Fibroblast of skin of scalp (primary cell): ENCODE results near the gene PLA1A.

Experiments used
- DNase-seq: peaks from one replicate; pipeline ENCODE4 v3.0.0-alpha.2; 2013

The PLA1A gene

DNA sequence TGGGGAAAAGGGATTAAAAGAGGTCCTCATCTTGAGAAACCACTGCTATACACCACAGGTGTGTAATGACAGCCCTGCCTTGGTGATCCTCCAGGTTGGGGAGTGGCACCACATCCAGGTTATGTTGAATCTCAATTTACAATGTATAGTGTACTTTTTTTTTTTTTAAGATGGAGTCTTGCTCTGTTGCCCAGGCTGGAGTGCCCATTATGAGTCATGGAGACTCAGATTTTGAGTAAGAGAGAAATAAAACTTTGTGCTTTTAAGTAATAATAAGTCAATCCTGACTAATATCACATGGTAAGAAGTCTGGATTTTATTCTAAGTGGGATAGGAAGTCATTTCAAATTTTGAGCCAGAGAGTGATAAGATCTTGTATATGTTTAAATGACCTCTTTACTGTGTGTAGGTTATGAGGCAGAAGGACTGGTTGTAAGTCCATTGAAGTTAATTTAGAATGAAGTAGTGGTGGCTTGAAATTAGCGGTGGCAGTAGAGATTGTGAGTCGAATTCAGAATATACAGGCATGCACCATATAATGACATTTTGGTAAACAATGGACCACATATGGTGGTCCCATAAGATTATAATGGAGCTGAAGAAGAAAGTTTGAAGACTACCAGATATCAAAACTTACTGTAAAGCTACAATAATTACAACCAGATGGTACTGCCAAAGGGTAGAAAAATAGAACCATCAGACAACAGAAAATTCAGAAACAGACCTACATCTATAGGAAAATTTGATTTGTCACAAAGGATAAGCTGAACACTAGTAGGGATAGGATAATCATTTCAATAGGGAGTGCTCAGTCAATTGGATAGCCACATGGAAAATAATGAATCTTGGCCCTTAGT is 42.0 kb downstream of the PLA1A start:
- DNase-seq = no peak

- no peak for DNase-seq
These were observed 43.7 kb downstream of the PLA1A start for GRCh38 chr3:119641416-119641815.

DNA sequence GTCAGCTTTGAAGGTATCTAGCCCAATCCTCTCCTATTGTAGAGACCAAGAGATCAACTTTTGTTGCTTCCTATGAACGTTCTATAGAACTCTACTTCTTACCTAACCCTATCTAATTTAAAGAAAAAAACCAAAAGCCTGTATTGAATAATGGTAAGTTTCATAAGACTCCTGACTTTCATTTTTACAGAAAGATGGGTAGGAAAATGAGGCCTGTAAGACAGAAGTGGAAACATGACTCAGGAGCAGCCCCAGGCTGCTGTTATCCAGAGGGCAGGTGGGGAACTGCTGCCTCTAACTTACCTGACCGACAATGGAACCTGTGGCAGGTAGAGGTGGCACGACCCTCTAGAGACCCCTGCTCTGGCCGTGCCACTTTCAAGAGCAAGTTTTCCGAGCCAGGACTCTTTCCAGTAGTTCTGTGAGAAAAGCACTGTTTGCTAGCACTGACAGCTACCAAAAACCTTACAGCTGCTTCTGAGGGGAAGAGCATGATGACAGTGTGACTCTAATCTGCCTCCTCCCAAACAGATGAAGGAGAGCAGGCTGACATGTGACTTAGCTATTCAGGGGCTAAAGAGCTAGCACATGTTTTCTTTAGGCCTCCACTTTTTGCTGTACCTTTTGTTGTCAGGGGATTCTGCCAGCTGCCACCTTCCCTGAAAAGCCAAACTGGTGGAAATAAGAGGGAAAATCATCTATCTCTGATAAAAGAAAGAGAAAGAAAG is 45.2 kb downstream of the PLA1A start:
- DNase-seq = no peak

DNA sequence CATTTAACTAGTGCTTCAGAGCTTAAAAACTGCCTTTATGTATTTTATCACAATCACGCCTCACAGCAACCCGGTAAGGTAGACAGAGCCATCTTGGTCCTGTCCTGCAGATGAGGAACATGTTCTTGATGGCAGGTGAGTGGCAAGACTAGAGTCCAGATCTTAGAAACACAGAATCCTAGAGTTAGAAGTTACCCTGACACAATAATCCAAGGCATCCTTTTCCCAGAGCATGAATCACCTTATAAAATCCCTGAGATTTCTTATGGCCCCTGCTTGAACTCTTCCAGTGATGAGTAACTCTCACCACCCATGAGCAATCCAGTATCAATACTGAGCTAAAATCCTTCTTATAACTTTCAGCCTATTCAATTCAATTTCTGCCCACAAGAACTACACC is 45.8 kb downstream of the PLA1A start:
- peak; percentile 77 for DNase-seq

DNA sequence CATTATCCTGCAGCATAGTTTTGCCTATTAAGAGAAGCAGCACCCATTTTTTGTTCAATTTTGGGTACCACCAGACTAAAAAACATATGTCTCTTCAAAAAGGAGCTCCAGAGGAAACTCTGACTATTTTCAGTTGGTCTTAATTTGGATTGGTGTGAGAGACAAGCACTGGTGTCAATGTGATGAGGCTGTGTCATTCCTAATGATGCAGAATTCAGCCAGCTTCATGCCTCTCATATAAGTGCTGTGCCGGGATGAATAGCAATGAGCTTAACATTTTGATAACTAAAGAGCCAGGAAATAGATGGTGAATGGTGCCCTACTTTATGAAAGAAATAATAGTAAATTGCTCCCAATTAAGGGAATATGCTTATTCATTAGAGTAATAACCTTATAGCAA is 46.8 kb downstream of the PLA1A start:
- DNase-seq = no peak

DNA sequence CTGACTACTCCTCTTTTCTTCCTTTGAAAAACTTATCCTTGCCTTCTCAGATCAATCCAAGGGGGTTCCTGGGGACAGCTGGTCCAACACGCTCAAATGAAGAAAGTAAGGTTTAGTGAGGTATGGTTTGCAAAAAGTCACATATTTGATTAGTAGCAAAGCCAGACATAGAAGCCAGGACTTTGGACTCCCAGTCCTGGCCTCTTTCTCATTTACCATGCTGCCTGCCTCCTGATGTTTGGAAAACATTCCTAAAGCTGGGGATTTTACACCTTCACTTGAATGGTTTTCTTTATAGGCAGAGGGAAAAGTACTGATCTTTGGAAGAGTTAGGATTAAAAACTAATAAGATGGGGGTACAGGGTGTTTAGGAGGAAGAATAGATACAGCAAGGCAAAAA is 48.1 kb downstream of the PLA1A start:
- no peak for DNase-seq

DNA sequence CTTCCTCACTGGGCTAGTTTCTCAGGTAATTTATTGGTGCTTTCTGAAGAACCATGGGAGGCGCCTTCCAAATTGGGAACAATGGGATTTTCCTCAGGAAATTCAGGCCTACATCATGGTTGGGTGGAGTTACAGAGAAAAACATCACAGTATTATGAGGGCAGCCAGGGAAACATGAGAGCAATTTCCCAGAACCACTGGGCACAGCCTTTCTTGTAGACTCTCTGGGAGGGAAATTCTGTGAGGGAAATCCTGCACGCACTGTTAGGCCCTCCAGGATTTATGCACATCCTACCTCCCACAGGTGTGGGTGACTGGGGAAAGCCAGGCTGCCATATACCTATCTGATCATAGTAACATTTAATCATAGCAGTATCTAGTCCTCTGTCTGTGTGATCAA is 49.5 kb downstream of the PLA1A start:
- no peak for DNase-seq

DNA sequence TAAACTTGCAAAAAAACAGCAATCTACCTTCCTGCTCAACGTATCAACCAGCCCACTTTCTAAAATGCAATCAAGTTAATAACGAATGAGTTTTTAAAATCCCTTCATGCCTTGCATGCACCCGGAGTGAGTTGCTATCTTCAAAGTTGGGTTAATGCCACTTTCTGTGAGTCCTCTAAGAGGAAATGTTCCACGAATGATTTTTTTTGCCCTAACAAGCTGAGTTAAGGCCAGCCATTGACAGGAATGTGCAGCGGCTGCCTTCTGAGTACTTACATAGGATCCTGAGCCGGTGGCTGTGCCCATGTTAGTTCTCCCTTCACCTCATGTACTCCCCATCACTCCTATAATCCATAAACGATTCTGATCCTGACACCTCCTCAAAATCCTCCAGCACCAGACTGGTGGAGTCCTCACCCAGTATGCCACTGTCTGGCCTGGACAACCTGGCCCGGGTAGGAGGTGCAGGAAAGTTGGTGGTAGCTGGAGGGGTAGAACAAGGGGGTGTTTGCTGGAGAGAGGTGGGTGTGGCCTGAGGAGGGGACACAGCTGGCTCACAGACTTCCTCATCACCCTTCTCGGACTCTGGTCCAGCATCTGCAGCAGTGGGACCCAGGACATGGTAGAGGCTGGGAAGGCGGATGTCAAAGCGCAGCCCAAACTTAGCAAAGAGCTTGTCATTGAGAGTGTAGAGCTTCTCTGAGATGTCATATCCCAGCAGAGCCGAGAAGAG is 50.3 kb downstream of the PLA1A start:
- no peak for DNase-seq

DNA sequence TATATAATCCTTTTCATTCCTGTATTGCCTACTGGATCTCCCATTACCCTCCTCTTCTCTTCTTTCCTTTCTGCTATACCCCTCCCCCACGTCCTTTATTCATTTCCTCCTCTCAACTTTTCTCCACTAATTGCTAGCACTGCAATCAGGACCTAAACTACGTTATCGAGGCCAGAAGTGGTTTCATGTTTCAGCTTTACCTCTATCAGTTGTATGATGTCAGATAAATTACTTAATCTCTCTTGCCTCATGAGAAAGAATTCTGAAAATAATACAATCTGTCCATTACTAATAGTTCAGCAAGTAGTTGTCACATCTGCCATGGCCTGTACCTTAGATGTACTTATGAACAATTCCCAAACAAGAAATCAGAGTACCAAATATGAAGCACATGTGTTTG is 52.1 kb downstream of the PLA1A start:
- DNase-seq = no peak

DNA sequence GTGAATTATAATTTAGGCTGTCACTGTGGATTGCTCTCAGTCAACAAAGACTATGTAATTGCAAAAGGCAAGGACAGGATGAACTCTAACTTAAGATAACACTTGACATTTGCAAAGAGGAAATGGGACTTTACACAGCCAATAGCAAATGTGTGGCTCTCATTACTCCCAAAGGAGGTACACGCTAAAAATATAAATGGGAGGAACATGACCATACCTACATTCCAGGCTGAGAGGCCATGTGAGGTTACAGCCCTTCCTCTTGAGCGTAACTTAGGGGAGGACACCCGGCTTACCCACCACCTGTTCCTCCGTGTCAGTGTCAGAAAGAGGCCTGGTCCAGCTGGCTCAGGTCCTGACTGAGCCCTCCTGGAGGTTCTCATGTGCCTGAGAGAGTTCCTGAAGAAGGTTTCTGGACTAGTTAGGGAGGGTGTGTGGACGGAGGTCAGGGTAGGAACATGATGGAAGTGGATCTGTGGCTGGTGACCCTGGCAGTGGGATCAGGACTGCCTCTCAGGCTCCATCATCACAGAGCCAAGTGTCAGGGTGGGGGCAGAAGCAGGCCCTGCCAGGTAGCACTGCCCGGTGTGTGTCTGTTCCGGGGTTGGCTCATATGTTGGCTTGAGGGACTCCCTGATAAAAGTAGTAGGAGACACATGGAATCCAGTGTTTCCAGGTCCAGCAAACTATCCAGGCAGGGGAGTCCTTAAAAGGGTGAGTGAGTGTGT is 54.8 kb downstream of the PLA1A start:
- no peak for DNase-seq

DNA sequence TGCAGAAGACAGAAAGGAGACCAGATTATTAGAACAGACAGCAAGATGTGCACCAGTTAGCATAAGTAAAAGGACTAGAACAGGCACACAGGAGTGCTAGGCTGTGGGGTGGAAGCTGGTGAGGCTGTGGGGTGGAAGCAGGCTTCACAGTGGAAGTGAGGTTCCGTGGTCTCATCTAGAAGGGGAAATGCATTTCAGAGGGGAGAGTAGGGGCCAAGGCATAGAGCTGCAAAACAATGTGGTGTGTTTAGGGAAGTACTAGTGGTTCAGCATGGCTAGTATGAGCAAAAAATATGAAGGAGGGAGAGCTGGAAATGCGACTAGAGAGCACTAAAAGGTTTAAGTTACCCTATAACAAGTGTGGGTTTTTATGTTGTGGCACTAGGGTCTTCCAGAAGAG is 56.2 kb downstream of the PLA1A start:
- DNase-seq = no peak

DNA sequence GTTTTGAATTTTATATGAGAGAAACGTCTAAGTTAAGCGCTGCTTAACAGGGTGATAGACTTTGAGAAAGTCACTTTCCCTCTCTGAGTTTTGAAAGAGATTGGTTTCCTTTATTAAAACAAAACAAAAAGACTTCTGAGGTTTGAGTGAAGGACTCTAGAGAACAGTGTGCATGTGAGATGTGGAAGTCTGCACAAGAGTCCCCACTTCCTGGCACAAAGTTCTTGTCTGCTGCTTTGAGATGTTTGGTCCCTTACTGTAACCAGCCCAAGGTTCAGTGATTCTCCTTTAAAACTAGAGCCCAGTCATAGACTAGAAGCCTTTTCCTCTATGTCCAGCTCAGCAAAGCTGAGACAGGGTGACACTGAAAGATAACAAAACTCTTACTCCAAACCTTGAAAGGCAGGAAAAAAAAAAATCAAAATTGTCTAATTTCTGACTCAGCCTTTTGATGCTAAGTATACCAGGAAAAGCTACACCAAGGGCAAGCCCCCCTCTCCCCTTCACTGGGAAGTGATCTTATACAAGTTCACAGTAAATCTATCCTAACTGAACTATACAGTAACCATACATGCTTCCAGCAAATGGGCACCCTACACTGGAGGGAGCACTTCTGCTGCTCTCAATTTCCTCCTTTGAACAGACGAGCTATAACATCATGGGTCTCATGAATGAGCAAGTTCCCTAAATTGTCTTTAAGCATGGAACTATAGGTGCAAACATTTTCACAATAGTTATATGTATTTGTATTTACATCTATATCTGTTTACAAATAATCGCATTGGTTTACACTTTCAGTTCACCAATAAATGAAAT is 60.4 kb downstream of the PLA1A start:
- no peak for DNase-seq

GRCh38 chr3:119658994-119659393 is 61.3 kb downstream of the PLA1A start:
- DNase-seq = no peak

GRCh38 chr3:119659606-119660291 is 62.1 kb downstream of the PLA1A start:
- no peak for DNase-seq

DNA sequence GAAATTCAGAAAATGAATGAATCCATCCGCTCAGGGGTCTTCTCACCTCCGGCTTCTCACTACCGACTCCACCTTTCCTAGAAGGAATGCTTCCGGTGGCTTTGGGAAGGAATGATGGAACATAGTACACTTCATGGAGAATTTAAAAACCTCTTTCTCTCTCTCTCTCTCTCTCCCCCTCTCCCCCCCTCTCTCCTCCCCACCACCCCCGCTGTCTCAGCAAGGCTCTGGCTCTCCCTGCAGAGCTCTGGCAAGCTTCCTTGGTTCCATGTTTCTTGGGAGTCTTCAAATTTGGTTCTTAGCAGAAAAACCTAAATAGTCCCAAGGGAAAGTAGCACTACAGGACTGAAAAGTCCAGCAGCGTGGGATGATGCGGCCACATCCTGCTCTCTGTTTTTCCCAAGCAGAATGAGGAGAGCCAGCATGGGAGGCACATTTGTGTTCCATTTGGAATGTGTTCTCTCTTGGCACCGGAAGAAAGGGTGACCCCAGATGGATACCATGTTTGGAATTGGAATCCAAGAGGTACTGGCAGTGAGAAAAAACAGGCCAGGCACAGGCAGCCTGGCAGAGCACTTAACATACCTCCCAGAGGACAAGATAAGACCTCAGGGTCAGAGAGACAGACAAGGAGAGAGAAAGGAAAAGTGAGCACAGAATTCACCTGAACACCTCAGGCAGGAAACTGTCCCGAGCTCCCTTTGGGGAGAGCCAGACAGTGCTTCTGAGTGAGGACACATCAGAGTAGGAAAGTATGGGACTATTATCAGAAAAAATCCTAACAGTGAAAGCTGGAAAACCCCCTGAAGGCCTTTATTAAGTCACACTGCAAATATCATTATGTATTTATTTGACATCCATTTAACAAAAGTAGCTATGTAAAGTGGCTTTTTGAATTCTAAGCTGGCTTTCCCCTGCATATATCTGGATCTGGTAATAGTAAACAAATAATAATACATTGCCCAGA is 63.1 kb downstream of the PLA1A start, which contains the start of gene POPDC2:
POPDC2 (minus strand) TSS at position 116 of the 967 bp plus-strand sequence. CDS start 166 bp downstream, outside the sequence.
- peak; percentile 69 for DNase-seq

GRCh38 chr3:119662604-119663373 is 65.1 kb downstream of the PLA1A start:
- peak; percentile 46 for DNase-seq

GRCh38 chr3:119663885-119664284 is 66.2 kb downstream of the PLA1A start:
- DNase-seq = peak; percentile 27

GRCh38 chr3:119664370-119664769 is 66.7 kb downstream of the PLA1A start:
- no peak for DNase-seq

DNA sequence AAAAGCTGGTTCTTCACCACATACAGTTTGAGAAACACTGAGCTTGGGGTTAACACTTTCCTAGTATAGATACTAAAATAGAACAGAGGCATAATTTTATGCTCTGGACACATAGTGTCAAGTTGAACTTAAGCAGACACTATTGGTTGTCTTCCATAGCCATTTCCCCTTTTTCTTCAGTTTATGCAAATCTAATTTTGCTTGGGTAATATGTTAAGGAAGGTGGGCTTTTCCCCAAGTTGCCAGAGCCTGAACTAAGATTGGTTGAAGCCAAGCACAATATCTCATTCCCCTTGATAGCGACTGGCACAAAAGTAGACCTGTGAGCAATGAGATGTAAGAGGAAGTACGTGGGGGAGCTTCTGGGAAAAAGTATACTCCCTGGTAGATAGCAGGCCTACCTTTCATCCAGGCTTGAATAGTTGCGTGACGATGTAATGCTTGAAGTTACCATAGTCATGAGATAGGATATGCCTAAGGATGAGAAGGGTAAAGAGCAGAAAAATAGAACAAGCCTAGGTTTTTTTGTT is 67.2 kb downstream of the PLA1A start:
- no peak for DNase-seq
